Smooth muscle cell (in vitro differentiated cells): ENCODE results near the gene ERC2. TPM values are rescaled to one million over a fixed set of nuclear protein-coding genes. Genes with fewer than 3 reads are reported as not detected.

Source experiments
- DNase-seq: peaks from one replicate; lab custom pipeline; 2025; ENCODE audit not compliant: unreplicated experiment; lab: John Stamatoyannopoulos, UW
- H2AFZ ChIP-seq: fragments of 200-600 bp; sonication (generic); 2 replicates; pipeline ENCODE4 v1.6.0; 2016; ENCODE audit warnings: antibody characterized with exemption, low read depth, mild to moderate bottlenecking
- H3F3A ChIP-seq: fragments of 200-600 bp; sonication (generic); 2 replicates; pipeline ENCODE4 v1.6.0; 2017; ENCODE audit warnings: antibody characterized with exemption, low read depth
- H3K27ac ChIP-seq: fragments of 200-600 bp; sonication (generic); 2 replicates; pipeline ENCODE4 v1.5.1; 2016; ENCODE audit warnings: low read depth, mild to moderate bottlenecking
- H3K27me3 ChIP-seq: fragments of 200-600 bp; sonication (generic); 2 replicates; pipeline ENCODE4 v1.6.1; 2016; ENCODE audit warnings: low read depth, mild to moderate bottlenecking
- H3K36me3 ChIP-seq: fragments of 200-600 bp; sonication (generic); 2 replicates; pipeline ENCODE4 v1.5.1; 2016; ENCODE audit warnings: low read depth
- H3K4me1 ChIP-seq: fragments of 200-600 bp; sonication (generic); 2 replicates; pipeline ENCODE4 v1.5.1; 2016; ENCODE audit warnings: low read depth
- H3K4me2 ChIP-seq: fragments of 200-600 bp; sonication (generic); 2 replicates; pipeline ENCODE4 v1.6.0; 2016; ENCODE audit warnings: mild to moderate bottlenecking
- H3K4me3 ChIP-seq: fragments of 200-600 bp; sonication (generic); 2 replicates; pipeline ENCODE4 v1.5.1; 2016; ENCODE audit warnings: mild to moderate bottlenecking
- H3K79me2 ChIP-seq: fragments of 200-600 bp; sonication (generic); 2 replicates; pipeline ENCODE4 v1.6.0; 2016; ENCODE audit warnings: low read depth, mild to moderate bottlenecking
- H3K9ac ChIP-seq: fragments of 200-600 bp; sonication (generic); 2 replicates; pipeline ENCODE4 v1.6.0; 2016; ENCODE audit warnings: low read depth
- H3K9me3 ChIP-seq: fragments of 200-600 bp; sonication (generic); replicated peaks from 2 replicates; pipeline ENCODE4 v1.5.1; 2016; ENCODE audit warnings: low read depth
- H4K20me1 ChIP-seq: fragments of 200-600 bp; sonication (generic); 2 replicates; pipeline ENCODE4 v1.6.0; 2016; ENCODE audit warnings: low read depth
- WGBS: methylation state at CpG from one replicate; pipeline ENCODE4 v1.1.7; 2016; ENCODE audit warnings: low lambda C conversion rate; 5-methylcytosine and 5-hydroxymethylcytosine counted together
- polyA plus RNA-seq: library from polyadenylated mRNA; unstranded; fragments of >200 nt; fragmentation: Nextera tagmentation; extraction: Ambion mirVana; gene quantifications from 2 replicates; pipeline ENCODE4 v1.2.1, GENCODE V29; 2016
- total RNA-seq: library from RNA; depleted of rRNA; stranded (reverse); fragments of >200 nt; gene quantifications from 2 replicates; pipeline ENCODE4 v1.2.3, GENCODE V29; 2014
- TF ChIP-seq, protein P1 (sequence below): fragments of 200-600 bp; sonication (generic); IDR thresholded peaks from 2 replicates; pipeline ENCODE4 v1.5.1; 2017; ENCODE audit warnings: borderline replicate concordance, mild to moderate bottlenecking, antibody characterized with exemption; ENCODE audit not compliant: insufficient read depth, poor library complexity, severe bottlenecking

ERC2 gene
- total and polyA plus RNA-seq, 2 experiments from 2014 or later = 1.1 TPM; not detected in 1

DNA sequence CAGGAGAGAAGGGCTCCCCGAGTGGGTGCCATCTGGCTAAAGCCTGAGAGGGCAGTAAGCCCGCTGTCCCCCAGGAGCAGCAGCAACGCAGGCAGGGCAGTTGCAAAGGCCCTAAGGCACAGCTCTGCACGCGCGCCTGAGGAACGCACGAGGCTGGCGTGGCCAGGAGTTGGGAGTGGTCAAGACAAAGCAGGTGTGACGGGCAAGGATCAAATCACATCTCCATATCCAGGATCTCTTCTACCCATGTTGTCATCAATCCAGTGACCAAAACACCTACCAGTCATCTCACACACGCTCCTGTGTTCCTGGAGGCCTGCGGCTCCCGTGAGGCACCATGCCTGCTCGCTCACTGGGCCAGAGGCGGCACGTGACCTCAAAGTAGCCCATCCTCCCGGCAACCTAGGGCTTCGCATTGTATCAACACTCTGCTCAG, 59.5 kb downstream of the ERC2 start:
- H3K36me3 ChIP-seq = no peaks in the 10 kb centered on the region
- H3K9ac ChIP-seq = no peak overlapping the region
- no peaks in the 10 kb centered on the region for H3F3A ChIP-seq
- WGBS = 96% methylated on average over 18 of the region's 18 CpGs
- H3K4me3 ChIP-seq = no peak overlapping the region
- H3K4me2 ChIP-seq = no peak overlapping the region
- no peak overlapping the region for H2AFZ ChIP-seq
- no peaks in the 10 kb centered on the region for H3K4me1 ChIP-seq
- TF ChIP-seq, protein P1, sequence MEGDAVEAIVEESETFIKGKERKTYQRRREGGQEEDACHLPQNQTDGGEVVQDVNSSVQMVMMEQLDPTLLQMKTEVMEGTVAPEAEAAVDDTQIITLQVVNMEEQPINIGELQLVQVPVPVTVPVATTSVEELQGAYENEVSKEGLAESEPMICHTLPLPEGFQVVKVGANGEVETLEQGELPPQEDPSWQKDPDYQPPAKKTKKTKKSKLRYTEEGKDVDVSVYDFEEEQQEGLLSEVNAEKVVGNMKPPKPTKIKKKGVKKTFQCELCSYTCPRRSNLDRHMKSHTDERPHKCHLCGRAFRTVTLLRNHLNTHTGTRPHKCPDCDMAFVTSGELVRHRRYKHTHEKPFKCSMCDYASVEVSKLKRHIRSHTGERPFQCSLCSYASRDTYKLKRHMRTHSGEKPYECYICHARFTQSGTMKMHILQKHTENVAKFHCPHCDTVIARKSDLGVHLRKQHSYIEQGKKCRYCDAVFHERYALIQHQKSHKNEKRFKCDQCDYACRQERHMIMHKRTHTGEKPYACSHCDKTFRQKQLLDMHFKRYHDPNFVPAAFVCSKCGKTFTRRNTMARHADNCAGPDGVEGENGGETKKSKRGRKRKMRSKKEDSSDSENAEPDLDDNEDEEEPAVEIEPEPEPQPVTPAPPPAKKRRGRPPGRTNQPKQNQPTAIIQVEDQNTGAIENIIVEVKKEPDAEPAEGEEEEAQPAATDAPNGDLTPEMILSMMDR = no peak
- H3K9me3 ChIP-seq = no peaks in the 10 kb centered on the region
- no peak overlapping the region for H3K27ac ChIP-seq
- no peaks in the 10 kb centered on the region for H4K20me1 ChIP-seq
- DNase-seq = no peak
- H3K27me3 ChIP-seq = no peaks in the 10 kb centered on the region
- no peaks in the 10 kb centered on the region for H3K79me2 ChIP-seq

DNA sequence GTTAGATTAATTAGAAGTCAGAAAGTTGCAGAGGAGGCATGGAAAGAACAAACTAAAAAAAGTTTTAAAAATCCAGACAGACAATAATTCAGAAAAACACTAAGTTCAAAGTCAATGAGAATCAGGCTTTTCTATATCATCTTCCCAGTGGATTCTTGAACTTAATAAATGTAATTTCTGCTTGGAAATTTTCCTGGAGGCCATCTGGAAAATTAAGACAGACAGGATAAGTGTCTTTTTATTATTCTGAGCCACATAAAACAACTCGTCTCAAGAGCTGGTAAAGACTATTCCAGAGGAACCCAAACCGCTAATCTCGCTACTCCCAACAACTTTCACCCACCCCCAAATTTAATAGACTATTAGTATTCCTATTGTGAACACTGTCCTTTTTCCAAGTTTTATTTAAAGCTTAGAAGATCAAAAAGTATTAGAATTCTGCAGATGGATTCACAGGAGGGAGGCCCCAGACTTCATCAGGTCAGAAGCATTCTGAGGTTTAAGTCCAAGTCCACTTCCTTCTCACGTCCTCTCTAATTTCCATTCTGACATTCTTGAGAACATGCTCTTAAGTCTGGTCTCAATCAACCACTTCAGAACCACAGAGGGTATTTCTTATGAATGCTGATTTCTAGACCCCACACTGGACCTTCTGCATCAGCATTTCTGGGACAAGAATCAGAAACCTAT, 61.3 kb downstream of the ERC2 start:
- no peak for DNase-seq
- no peaks in the 10 kb centered on the region for H3K36me3 ChIP-seq
- 59% methylated on average over 4 of the region's 4 CpGs for WGBS
- H3K4me2 ChIP-seq = no peak overlapping the region
- H3K4me3 ChIP-seq = no peak overlapping the region
- no peak overlapping the region for H3K9ac ChIP-seq
- H3K4me1 ChIP-seq = no peaks in the 10 kb centered on the region
- H4K20me1 ChIP-seq = no peaks in the 10 kb centered on the region
- no peaks in the 10 kb centered on the region for H3K9me3 ChIP-seq
- H3K79me2 ChIP-seq = no peaks in the 10 kb centered on the region
- no peak overlapping the region for H3K27ac ChIP-seq
- TF ChIP-seq, protein P1 = no peak
- H2AFZ ChIP-seq = no peak overlapping the region
- no peaks in the 10 kb centered on the region for H3F3A ChIP-seq
- no peaks in the 10 kb centered on the region for H3K27me3 ChIP-seq

DNA sequence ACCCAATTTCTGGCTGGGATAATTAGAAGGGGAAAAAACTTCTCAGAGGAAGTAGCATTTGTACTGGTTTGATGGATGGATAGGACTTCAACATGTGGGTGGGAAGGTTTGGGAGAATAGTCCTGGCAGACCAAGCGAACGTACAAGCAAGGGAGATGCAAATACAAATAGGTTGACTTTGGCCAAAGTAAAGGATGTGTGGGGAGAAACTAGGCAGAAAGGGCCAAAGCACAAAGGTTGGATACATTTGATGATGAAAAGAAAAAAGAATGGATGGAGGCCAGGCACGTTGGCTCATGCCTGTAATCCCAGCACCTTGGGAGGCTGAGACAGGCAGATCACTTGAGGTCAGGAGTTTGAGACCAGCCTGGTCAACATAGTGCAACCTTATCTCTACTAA, 63.4 kb downstream of the ERC2 start:
- DNase-seq = no peak
- no peak overlapping the region for H2AFZ ChIP-seq
- no peaks in the 10 kb centered on the region for H3F3A ChIP-seq
- H4K20me1 ChIP-seq = no peaks in the 10 kb centered on the region
- H3K79me2 ChIP-seq = no peaks in the 10 kb centered on the region
- H3K4me3 ChIP-seq = no peak overlapping the region
- no peaks in the 10 kb centered on the region for H3K4me1 ChIP-seq
- WGBS = 95% methylated on average over 3 of the region's 3 CpGs
- no peaks in the 10 kb centered on the region for H3K27me3 ChIP-seq
- H3K27ac ChIP-seq = no peak overlapping the region
- no peak overlapping the region for H3K9ac ChIP-seq
- TF ChIP-seq, protein P1 = no peak
- no peaks in the 10 kb centered on the region for H3K9me3 ChIP-seq
- H3K36me3 ChIP-seq = no peaks in the 10 kb centered on the region
- H3K4me2 ChIP-seq = no peak overlapping the region

DNA sequence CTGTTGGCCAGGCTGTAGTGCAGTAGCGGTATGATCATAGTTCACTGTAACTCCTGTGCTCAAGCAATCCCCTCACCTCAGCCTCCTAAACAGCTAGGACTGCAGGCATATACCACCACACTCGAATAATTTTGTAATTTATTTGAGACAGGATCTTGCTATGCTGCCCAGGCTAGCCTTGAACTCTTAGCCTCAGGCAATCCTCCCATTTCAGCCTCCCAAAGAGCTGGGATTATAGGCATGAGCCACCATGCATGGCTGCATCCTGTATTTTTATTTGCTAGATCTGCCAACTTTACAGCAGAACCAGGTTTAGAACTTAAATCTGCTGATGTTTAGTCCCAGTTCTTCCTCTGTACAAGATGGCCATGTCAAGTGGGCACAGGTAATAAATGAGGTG, 69.6 kb downstream of the ERC2 start:
- Histone ChIP-seq H3F3A (no peaks in the 10 kb centered on the region), H2AFZ (no peak overlapping the region)
- WGBS = 92% methylated on average over 2 of the region's 2 CpGs

More for the DNA sequence above, 69.6 kb downstream of the ERC2 start:
- Histone ChIP-seq H3K9ac (no peak overlapping the region), H3K27me3 (no peaks in the 10 kb centered on the region), H3K79me2 (no peaks in the 10 kb centered on the region), H4K20me1 (no peaks in the 10 kb centered on the region), H3K9me3 (no peaks in the 10 kb centered on the region), H3K4me2 (no peak overlapping the region), H3K4me3 (no peak overlapping the region), H3K27ac (no peak overlapping the region), H3K36me3 (no peaks in the 10 kb centered on the region), H3K4me1 (no peaks in the 10 kb centered on the region)
- TF ChIP-seq, protein P1 = no peak
- no peak for DNase-seq
